Measurements from ENCODE around the gene DPCD.

DPCD gene

GRCh38 chr10:101575091-101575490, 13.0 kb upstream of the DPCD start:
- TF ChIP-seq CTCF (conservative IDR thresholded peaks at IDR 0.05; ENCODE audit: low read depth, low read length), result no peak
- H3K27me3 ChIP-seq (ENCODE audit: insufficient read depth, low read depth), result no peaks in the 10 kb centered on the region
- H3K9ac ChIP-seq, result no peak overlapping the region
- H3K36me3 ChIP-seq (ENCODE audit: insufficient read depth), result no peaks in the 10 kb centered on the region
- H4K20me1 ChIP-seq (ENCODE audit: insufficient read depth), result no peaks in the 10 kb centered on the region
- H3K27ac ChIP-seq, result no peak overlapping the region
- no peaks in the 10 kb centered on the region for H3K4me1 ChIP-seq (ENCODE audit: low read depth, poor library complexity, severe bottlenecking)
- no peak overlapping the region for H3K4me3 ChIP-seq (IDR thresholded peaks at IDR 0.05; ENCODE audit: insufficient read depth, low read depth, low read length)
- H3K4me2 ChIP-seq, result no peak overlapping the region
- no peak overlapping the region for H2AFZ ChIP-seq (ENCODE audit: low read depth)
- no peaks in the 10 kb centered on the region for H3K79me2 ChIP-seq (ENCODE audit: insufficient read depth, low read depth)

- no peaks in the 10 kb centered on the region for H4K20me1 ChIP-seq (ENCODE audit: insufficient read depth)
These were observed 12.4 kb upstream of the DPCD start for GRCh38 chr10:101575580-101576210.

GRCh38 chr10:101576211-101576863, 11.8 kb upstream of the DPCD start:
- TF ChIP-seq CTCF (conservative IDR thresholded peaks at IDR 0.05; ENCODE audit: low read depth, low read length), result no peak
- H2AFZ ChIP-seq (ENCODE audit: low read depth), result no peak overlapping the region
- H3K27me3 ChIP-seq (ENCODE audit: insufficient read depth, low read depth), result no peaks in the 10 kb centered on the region
- H3K4me2 ChIP-seq, result no peak overlapping the region
- H3K79me2 ChIP-seq (ENCODE audit: insufficient read depth, low read depth), result no peaks in the 10 kb centered on the region
- H3K4me3 ChIP-seq (IDR thresholded peaks at IDR 0.05; ENCODE audit: insufficient read depth, low read depth, low read length), result no peak overlapping the region
- no peaks in the 10 kb centered on the region for H3K36me3 ChIP-seq (ENCODE audit: insufficient read depth)
- no peaks in the 10 kb centered on the region for H4K20me1 ChIP-seq (ENCODE audit: insufficient read depth)
- H3K9ac ChIP-seq, result no peak overlapping the region
- H3K27ac ChIP-seq, result no peak overlapping the region
- H3K4me1 ChIP-seq (ENCODE audit: low read depth, poor library complexity, severe bottlenecking), result peaks cover 10% of the 10 kb centered on the region

More at GRCh38 chr10:101575580-101576210, 12.4 kb upstream of the DPCD start:
- H3K36me3 ChIP-seq (ENCODE audit: insufficient read depth), result no peaks in the 10 kb centered on the region
- no peak overlapping the region for H2AFZ ChIP-seq (ENCODE audit: low read depth)
- no peaks in the 10 kb centered on the region for H3K79me2 ChIP-seq (ENCODE audit: insufficient read depth, low read depth)
- TF ChIP-seq CTCF (conservative IDR thresholded peaks at IDR 0.05; ENCODE audit: low read depth, low read length), result no peak
- H3K4me1 ChIP-seq (ENCODE audit: low read depth, poor library complexity, severe bottlenecking), result peaks cover 4% of the 10 kb centered on the region
- no peaks in the 10 kb centered on the region for H3K27me3 ChIP-seq (ENCODE audit: insufficient read depth, low read depth)
- H3K27ac ChIP-seq, result no peak overlapping the region
- no peak overlapping the region for H3K9ac ChIP-seq
- no peak overlapping the region for H3K4me3 ChIP-seq (IDR thresholded peaks at IDR 0.05; ENCODE audit: insufficient read depth, low read depth, low read length)
- no peak overlapping the region for H3K4me2 ChIP-seq

- Histone ChIP-seq H3K79me2 (ENCODE audit: insufficient read depth, low read depth) (no peaks in the 10 kb centered on the region), H3K9ac (no peak overlapping the region), H3K27me3 (ENCODE audit: insufficient read depth, low read depth) (no peaks in the 10 kb centered on the region), H3K4me2 (no peak overlapping the region), H3K27ac (no peak overlapping the region), H3K4me1 (ENCODE audit: low read depth, poor library complexity, severe bottlenecking) (peaks cover 15% of the 10 kb centered on the region), H3K4me3 (IDR thresholded peaks at IDR 0.05; ENCODE audit: insufficient read depth, low read depth, low read length) (no peak overlapping the region), H2AFZ (ENCODE audit: low read depth) (no peak overlapping the region), H4K20me1 (ENCODE audit: insufficient read depth) (no peaks in the 10 kb centered on the region), H3K36me3 (ENCODE audit: insufficient read depth) (no peaks in the 10 kb centered on the region)
- TF ChIP-seq CTCF (conservative IDR thresholded peaks at IDR 0.05; ENCODE audit: low read depth, low read length), result no peak
These were observed 10.8 kb upstream of the DPCD start for GRCh38 chr10:101577121-101577871.
